NK-92 treated with Interleukin-12 subunit alpha and Interleukin-12 subunit beta, amount 100 ng/mL, for 24 hours (cell line): ENCODE measurements around the gene SRSF3.
"Not testable (repeated sequence)": the region's sequence is repeated elsewhere in the genome, so short reads cannot be mapped to it uniquely, and the experiment has no call there.

Experiments used
- DNase-seq: peaks from one replicate; lab custom pipeline; 2025; lab: John Stamatoyannopoulos, UW

Gene SRSF3

DNA sequence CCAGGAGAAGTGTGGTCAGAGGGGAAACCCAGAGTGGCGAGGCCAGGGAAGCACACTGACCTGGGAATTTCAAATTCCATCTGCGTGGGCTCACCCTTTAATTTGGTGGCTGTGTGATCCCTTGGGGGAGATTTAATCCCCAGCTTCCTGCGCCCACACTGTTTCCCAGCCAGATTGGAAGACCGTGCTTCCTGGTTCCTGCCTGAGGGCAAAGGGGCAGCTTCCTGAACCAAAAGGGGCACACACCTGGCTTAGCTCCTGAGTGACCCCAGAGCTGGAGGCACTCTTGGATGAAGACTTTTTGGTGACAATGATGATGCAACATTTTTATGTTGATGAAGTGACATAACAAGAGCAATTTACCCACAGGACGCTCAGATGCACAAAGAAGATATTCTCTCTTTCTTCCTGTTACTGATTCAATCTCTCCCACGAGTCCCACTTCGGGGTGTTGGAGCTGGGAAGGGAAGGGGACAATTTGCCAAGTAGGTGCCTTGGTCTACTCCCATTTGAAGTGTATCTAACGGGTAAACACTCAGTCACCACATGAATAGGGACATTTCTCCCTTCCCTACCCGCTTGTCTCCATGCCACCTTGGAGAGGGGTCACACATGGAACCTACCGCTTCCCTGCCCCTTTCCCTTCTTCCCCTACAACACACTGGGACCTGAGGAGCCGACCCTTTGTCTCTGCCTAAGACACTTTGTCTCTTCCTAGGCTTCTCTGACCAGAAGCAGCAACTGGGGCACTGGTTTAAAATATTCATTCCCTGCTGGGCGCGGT is 55.7 kb downstream of the SRSF3 start:
- DNase-seq = no peak

GRCh38 chr6:36650848-36651478 is 56.8 kb downstream of the SRSF3 start:
- DNase-seq = no peak

DNA sequence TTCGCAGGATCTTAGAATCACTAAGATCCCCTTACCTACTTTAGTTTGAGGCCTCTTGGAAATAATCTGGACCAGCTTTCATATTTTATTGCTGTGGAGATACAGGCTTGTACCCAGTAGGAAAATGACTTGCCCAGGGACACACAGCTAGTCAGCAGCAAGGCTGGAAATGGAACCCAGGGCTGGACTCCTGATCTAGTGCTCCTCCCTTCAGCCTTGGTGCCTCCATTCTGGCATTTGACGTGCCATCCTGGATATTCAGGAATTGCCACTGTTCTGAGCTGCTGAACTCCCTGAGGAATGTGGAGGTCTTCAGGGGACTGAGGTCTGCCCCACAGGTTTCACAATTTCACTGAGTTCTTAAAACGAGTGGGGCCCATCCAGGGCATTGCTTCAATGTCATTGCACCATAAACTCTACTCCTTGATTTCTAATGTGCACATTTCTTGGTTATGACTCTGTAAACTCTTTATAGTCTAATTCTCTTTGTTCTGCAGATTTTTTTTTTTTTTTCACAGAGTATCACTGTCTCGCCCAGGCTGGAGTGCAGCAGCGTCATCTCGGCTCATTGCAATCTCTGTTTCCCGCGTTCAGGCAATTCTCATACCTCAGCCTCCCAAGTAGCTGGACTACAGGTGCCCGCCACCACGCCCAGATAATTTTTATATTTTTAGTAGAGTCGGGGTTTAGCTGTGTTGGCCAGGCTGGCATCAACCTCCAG is 57.7 kb downstream of the SRSF3 start:
- DNase-seq = no peak

DNA sequence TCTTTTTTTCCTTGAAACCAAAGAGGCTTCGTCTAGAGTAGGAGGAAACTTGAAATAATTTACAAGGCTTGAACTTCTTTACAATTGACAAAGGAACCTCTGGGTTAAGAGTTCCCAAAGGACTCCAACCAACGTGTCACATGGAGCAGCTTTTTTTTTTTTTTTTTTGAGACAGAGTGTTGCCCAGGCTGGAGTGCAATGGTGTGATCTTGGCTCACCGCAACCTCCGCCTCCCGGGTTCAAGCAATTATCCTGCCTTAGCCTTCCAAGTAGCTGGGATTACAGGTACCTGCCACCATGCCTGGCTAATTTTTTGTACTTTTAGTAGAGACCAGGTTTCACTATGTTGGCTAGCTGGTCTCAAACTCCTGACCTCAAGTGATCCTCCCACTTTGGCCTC is 60.3 kb downstream of the SRSF3 start:
- not testable (repeated sequence) for DNase-seq
